CD4-positive, alpha-beta T cell (primary cell): ENCODE measurements around the gene TMEM120A. TPM values are rescaled to one million over a fixed set of nuclear protein-coding genes. Genes with fewer than 3 reads are reported as not detected.

ENCODE experiments used
- ATAC-seq: fragments of 200-7000 bp; cut with Tn5 transposase; one replicate; pipeline ENCODE4 v1.10.0; 2022; ENCODE audit warnings: mild to moderate bottlenecking; ENCODE audit not compliant: poor library complexity
- CTCF ChIA-PET: fragments of 350-600 bp; sonication (Branson Sonifier 250); formaldehyde crosslinking; loops from one replicate; lab custom pipeline; 2021; ENCODE audit warnings: antibody characterized with exemption, inconsistent platforms; lab: Charles Lee
- POLR2A ChIA-PET: fragments of 350-600 bp; sonication (Branson Sonifier 250); formaldehyde crosslinking; loops from one replicate; lab custom pipeline; 2021; ENCODE audit warnings: antibody characterized with exemption, inconsistent platforms; lab: Charles Lee
- DNase-seq, 14 experiments: peaks; one replicate each; pipeline ENCODE4 v3.0.0-alpha.2; 2013 to 2020; ENCODE audit warnings: mixed read lengths in 2 of 14
- H3K27ac ChIP-seq, 2 donors: one replicate each; pipeline versions ENCODE4 v1.5.1 to v1.7.0; 2013; ENCODE audit warnings: low read length in 2 of 2, low read depth in 1 of 2, mild to moderate bottlenecking in 1 of 2
- H3K27me3 ChIP-seq, 2 experiments: 1 replicate in 1 of 2; 2 replicates in 1 of 2; pipeline versions ENCODE4 v1.6.1 to v1.7.0; 2013; ENCODE audit warnings: low read length in 2 of 2, control low read depth in 1 of 2, mild to moderate bottlenecking in 1 of 2, moderate library complexity in 1 of 2; ENCODE audit not compliant: insufficient read depth in 2 of 2, control insufficient read depth in 1 of 2
- H3K36me3 ChIP-seq: one replicate; pipeline ENCODE4 v1.6.1; 2013; ENCODE audit warnings: low read length, control low read depth; ENCODE audit not compliant: insufficient read depth
- H3K4me1 ChIP-seq: one replicate; pipeline ENCODE4 v1.6.1; 2013; ENCODE audit warnings: low read length, control low read depth; ENCODE audit not compliant: insufficient read depth
- H3K4me3 ChIP-seq: one replicate; pipeline ENCODE4 v1.5.1; 2013; ENCODE audit warnings: mild to moderate bottlenecking, low read length, moderate library complexity
- H3K9me3 ChIP-seq, 2 experiments: 1 replicate in 1 of 2; 2 replicates in 1 of 2; pipeline versions ENCODE4 v1.6.1 to v1.7.0; 2013; ENCODE audit warnings: low read length in 2 of 2, mild to moderate bottlenecking in 2 of 2, control low read depth in 1 of 2, moderate library complexity in 1 of 2; ENCODE audit not compliant: control insufficient read depth in 1 of 2, insufficient read depth in 1 of 2
- H3K27ac Mint-ChIP-seq: one replicate; pipeline ENCODE4 v1.8.0; 2020; ENCODE audit warnings: mixed read lengths
- H3K27me3 Mint-ChIP-seq: one replicate; pipeline ENCODE4 v1.8.0; 2021; ENCODE audit warnings: mixed read lengths
- H3K36me3 Mint-ChIP-seq: one replicate; pipeline ENCODE4 v1.8.0; 2021; ENCODE audit warnings: low read depth, mixed read lengths
- H3K4me1 Mint-ChIP-seq: one replicate; pipeline ENCODE4 v1.8.0; 2021; ENCODE audit warnings: low read depth, mixed read lengths
- H3K4me3 Mint-ChIP-seq: one replicate; pipeline ENCODE4 v1.8.0; 2020; ENCODE audit warnings: mild to moderate bottlenecking, mixed read lengths
- H3K9me3 Mint-ChIP-seq: one replicate; pipeline ENCODE4 v1.8.0; 2020; ENCODE audit warnings: mixed read lengths
- intact Hi-C, 2 experiments: fragments of 100-400 bp; cut with DNase I in 1 of 2; cut with micrococcal nuclease in 1 of 2; formaldehyde crosslinking; loops; one replicate each; pipeline versions ENCODE4 v1.15.1 to v1.9.0; 2023 to 2025; cut with DNase I, micrococcal nuclease
- total RNA-seq, 174 experiments: library from RNA in 2 of 174; stranded (reverse) in 2 of 174; gene quantifications; one replicate each; pipeline ENCODE4 v1.2.3 and lab custom pipeline; 2021 to 2026
- TF ChIP-seq, protein P1 (sequence below): fragments of 200-600 bp; IDR thresholded peaks from one replicate; pipeline ENCODE4 v1.8.0; 2022; ENCODE audit warnings: antibody characterized with exemption, mild to moderate bottlenecking

TMEM120A gene
- total RNA-seq, 2 experiments from 2014 or later, result 10.0 to 10.8 TPM

DNA sequence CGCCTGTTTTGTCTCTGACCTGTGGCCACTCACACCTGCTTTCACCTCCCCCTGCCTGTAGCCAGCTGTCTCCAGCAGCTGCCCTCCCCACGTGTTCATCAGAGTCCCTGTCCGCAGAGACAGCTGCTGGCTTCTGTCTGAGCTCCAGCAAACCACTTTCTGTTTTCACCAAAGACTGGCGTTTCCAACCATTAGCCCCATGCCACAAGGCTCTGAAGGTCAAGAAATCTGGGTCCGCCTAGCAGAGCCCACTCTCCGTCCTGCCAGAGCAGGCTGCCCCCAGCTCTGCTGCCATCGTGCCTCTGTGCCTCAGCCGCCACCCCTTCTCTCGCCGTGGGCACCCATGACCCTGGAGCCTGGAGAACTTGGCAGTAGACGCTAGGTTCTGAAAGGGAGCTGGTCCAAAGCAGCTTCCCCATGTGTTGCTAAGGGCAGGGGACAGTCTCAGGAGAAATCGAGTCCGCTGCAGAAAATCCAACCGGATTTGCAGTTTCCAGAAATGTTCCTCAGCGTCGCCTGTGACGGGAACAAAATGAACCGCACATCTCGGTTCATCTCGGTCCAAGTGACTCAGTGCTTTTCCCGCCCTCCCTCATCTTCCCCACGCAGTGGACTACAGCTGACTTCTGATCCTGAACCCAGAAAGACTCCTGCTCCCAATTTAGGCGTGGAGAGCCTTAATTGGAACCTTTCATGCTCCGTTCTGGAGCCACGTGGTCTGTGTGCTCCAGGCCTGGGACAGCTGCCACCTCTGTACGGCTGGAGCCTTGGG, 28.0 kb downstream of the TMEM120A start:
- intact Hi-C loops, result no loop called here
- H3K27me3 Mint-ChIP-seq, result no peaks in the 10 kb centered on the region
- no peak overlapping the region for H3K27ac Mint-ChIP-seq
- H3K27me3 ChIP-seq, result no peaks in the 10 kb centered on the region
- ChIA-PET POLR2A (no interaction called here), CTCF (no interaction called here)
- peaks cover 18% of the 10 kb centered on the region for H3K36me3 ChIP-seq
- peaks cover 30% of the 10 kb centered on the region for H3K36me3 Mint-ChIP-seq
- ATAC-seq (no peak), DNase-seq (no peak)
- TF ChIP-seq, protein P1, sequence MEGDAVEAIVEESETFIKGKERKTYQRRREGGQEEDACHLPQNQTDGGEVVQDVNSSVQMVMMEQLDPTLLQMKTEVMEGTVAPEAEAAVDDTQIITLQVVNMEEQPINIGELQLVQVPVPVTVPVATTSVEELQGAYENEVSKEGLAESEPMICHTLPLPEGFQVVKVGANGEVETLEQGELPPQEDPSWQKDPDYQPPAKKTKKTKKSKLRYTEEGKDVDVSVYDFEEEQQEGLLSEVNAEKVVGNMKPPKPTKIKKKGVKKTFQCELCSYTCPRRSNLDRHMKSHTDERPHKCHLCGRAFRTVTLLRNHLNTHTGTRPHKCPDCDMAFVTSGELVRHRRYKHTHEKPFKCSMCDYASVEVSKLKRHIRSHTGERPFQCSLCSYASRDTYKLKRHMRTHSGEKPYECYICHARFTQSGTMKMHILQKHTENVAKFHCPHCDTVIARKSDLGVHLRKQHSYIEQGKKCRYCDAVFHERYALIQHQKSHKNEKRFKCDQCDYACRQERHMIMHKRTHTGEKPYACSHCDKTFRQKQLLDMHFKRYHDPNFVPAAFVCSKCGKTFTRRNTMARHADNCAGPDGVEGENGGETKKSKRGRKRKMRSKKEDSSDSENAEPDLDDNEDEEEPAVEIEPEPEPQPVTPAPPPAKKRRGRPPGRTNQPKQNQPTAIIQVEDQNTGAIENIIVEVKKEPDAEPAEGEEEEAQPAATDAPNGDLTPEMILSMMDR, result no peak
- H3K4me3 ChIP-seq, result no peak overlapping the region
- H3K27ac ChIP-seq, result no peak overlapping the region
- no peak overlapping the region for H3K4me3 Mint-ChIP-seq
- H3K4me1 Mint-ChIP-seq, result no peaks in the 10 kb centered on the region
- no peaks in the 10 kb centered on the region for H3K9me3 ChIP-seq
- no peaks in the 10 kb centered on the region for H3K4me1 ChIP-seq
- H3K9me3 Mint-ChIP-seq, result no peaks in the 10 kb centered on the region

DNA sequence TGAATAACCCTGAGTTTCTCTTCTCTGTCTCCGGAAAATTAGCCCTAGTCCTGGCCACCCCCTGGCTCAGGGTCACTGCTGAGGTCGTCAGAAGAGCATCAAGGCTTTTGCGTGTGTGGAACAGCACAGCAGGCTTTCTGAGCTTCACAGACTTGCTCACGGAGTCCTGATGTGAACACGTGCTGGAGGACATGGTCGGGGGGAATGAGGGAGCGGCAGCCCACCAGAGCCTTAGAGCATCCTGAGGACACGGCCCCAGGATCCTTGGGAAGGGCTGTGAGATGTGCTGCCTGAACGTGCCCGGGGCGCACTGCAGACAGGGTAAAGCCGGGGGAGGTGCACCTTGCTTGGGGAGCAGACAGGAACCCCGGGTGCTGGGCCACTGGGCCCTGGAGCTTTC, 28.8 kb downstream of the TMEM120A start:
- no peak overlapping the region for H3K4me3 ChIP-seq
- Mint-ChIP-seq H3K4me3 (no peak overlapping the region), H3K27me3 (no peaks in the 10 kb centered on the region), H3K36me3 (peaks cover 25% of the 10 kb centered on the region), H3K4me1 (no peaks in the 10 kb centered on the region), H3K9me3 (no peaks in the 10 kb centered on the region), H3K27ac (no peak overlapping the region)
- ATAC-seq, result no peak
- no peaks in the 10 kb centered on the region for H3K27me3 ChIP-seq
- intact Hi-C loops, result no loop called here
- H3K27ac ChIP-seq, result no peak overlapping the region
- no peaks in the 10 kb centered on the region for H3K9me3 ChIP-seq
- peaks cover 18% of the 10 kb centered on the region for H3K36me3 ChIP-seq
- no peaks in the 10 kb centered on the region for H3K4me1 ChIP-seq
- ChIA-PET CTCF (no interaction called here), POLR2A (no interaction called here)
- no peak for DNase-seq
- TF ChIP-seq, protein P1, result no peak

DNA sequence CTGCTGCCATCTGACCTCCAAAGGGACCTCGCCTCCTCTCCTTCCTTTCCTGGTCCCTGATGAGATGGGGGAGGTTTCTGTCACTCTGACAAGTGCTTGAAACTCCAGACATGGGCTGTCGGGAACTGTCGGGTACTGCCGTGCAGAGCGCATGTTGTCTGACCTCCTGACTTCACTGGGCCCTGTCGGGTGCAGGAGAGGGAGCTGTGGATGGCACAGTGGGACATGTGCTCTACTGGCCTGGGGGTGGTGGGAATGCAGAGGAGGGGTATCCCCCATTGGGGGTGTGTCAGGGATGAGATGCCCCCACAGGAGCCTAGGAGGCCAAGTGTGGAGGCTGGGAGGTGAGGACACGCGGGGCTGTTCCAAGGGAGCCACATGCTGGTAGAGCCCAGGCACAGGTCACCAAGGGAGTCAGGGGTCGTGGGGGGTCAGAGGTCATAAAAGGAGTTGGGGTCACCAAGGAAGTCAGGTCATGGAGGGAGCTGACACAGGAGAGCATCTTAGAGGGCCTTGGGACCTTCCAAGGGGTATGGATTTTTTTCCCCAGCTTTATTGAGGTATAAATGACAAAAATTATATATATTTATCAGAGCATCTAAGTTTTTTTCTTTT, 30.9 kb downstream of the TMEM120A start:
- Histone ChIP-seq H3K4me1 (no peaks in the 10 kb centered on the region), H3K9me3 (no peaks in the 10 kb centered on the region), H3K27me3 (no peaks in the 10 kb centered on the region), H3K36me3 (peaks cover 18% of the 10 kb centered on the region), H3K4me3 (no peak overlapping the region), H3K27ac (no peak overlapping the region)
- Mint-ChIP-seq H3K27ac (no peak overlapping the region), H3K36me3 (peaks cover 38% of the 10 kb centered on the region), H3K4me3 (no peak overlapping the region), H3K9me3 (no peaks in the 10 kb centered on the region), H3K27me3 (no peaks in the 10 kb centered on the region), H3K4me1 (no peaks in the 10 kb centered on the region)
- ChIA-PET POLR2A (no interaction called here), CTCF (no interaction called here)
- TF ChIP-seq, protein P1, result no peak
- intact Hi-C loops, result no loop called here
- ATAC-seq (no peak), DNase-seq (no peak)
